Large intestine (tissue), 3 donors: ENCODE results near the gene NOTO. TPM values are rescaled to one million over a fixed set of nuclear protein-coding genes. Genes with fewer than 3 reads are reported as not detected.
A peak's percentile ranks its signal among the peaks of the same experiment; 100 is the strongest.
"Not testable (repeated sequence)": the region's sequence is repeated elsewhere in the genome, so short reads cannot be mapped to it uniquely, and the experiment has no call there.

Experiments
- DNase-seq, 2 donors: peaks; one replicate each; pipeline versions ENCODE4 v3.0.0 to v3.0.0-alpha.2; 2013
- H3K27ac ChIP-seq: one replicate; pipeline ENCODE4 v1.5.1; 2013; ENCODE audit warnings: low read length
- H3K27me3 ChIP-seq: 2 replicates; pipeline ENCODE4 v1.6.1; 2013; ENCODE audit warnings: low read length; ENCODE audit not compliant: control insufficient read depth, insufficient read depth
- H3K36me3 ChIP-seq: 2 replicates; pipeline ENCODE4 v1.6.1; 2013; ENCODE audit warnings: low read length; ENCODE audit not compliant: control insufficient read depth, insufficient read depth
- H3K4me1 ChIP-seq: one replicate; pipeline ENCODE4 v1.6.1; 2013; ENCODE audit warnings: low read length; ENCODE audit not compliant: control insufficient read depth, insufficient read depth
- H3K4me3 ChIP-seq: one replicate; pipeline ENCODE4 v1.5.1; 2013; ENCODE audit warnings: low read length
- H3K9me3 ChIP-seq: one replicate; pipeline ENCODE4 v1.6.1; 2013; ENCODE audit warnings: mild to moderate bottlenecking, low read depth, low read length, moderate library complexity; ENCODE audit not compliant: control insufficient read depth
- WGBS: methylation state at CpG from one replicate; pipeline ENCODE4 v1.1.5; 2013; ENCODE audit warnings: low lambda C conversion rate; ENCODE audit not compliant: insufficient coverage; 5-methylcytosine and 5-hydroxymethylcytosine counted together
- polyA plus RNA-seq: library from polyadenylated mRNA; unstranded; fragments of 120-200 nt; gene quantifications from one replicate; pipeline ENCODE4 v1.2.1, GENCODE V29; 2013

Gene NOTO
- polyA plus RNA-seq, 1 donor = 0.01 TPM

DNA sequence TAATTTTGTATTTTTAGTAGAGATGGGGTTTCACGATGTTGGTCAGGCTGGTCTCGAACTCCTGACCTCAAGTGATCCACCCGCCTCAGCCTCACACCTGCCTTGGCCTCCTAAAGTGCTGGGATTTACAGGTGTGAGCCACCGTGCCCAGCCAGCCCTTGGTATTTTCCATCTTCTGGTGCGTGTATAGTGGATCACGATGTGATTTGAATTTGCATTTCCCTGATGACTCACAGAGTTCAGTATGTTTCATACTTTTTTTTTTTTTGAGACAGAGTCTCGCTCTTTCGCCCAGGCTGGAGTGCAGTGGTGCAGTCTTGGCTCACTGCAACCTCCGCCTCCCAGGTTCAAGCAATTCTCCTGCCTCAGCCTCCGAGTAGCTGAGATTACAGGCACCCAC, 2.1 kb upstream of the NOTO start:
- DNase-seq, H3K4me1 ChIP-seq, H3K4me3 ChIP-seq, H3K9me3 ChIP-seq, H3K36me3 ChIP-seq, H3K27ac ChIP-seq: not testable (repeated sequence)
- WGBS = no CpG with 5 or more reads among the region's 10 CpGs
- H3K27me3 ChIP-seq = peaks cover 42% of the 10 kb centered on the region

DNA sequence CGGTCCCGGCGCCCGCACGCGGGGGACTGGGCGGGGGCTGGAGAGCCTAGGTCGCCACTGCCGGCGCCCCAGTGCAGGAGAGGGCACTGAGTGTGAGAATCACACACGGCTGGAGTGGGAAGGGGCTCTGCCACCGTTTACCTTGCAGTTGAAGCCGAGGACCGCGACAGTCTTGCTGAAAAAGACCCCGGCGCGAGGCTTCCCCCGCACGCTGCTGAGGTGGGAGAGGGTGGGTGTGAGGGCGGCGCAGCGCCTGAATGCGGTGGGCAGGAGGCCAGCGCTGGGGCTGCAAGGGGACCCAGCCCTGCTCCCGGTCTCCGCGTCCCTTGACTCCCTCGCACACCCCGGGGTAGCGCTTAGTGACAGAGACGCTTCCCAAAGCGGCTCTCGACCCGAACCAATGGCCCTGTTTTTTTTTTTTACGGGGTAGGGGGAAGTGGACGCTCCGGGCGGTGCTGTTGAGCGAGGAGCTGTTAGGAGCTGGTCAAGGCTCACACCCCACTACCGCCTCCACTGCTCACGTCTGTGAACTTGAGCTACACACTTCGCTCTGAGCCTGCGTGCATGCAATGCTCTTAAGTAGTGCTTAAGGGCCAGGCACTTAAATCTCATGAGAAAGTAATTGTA, 794 bp downstream of the NOTO start:
- Histone ChIP-seq H3K4me3 (peak overlapping the region; percentile 4), H3K27ac (no peak overlapping the region), H3K36me3 (no peaks in the 10 kb centered on the region), H3K9me3 (peaks cover 3% of the 10 kb centered on the region), H3K27me3 (peaks cover 48% of the 10 kb centered on the region), H3K4me1 (peaks cover 6% of the 10 kb centered on the region)
- DNase-seq = peak in 1 of 2 donors; percentile 30
- WGBS = no CpG with 5 or more reads among the region's 44 CpGs

DNA sequence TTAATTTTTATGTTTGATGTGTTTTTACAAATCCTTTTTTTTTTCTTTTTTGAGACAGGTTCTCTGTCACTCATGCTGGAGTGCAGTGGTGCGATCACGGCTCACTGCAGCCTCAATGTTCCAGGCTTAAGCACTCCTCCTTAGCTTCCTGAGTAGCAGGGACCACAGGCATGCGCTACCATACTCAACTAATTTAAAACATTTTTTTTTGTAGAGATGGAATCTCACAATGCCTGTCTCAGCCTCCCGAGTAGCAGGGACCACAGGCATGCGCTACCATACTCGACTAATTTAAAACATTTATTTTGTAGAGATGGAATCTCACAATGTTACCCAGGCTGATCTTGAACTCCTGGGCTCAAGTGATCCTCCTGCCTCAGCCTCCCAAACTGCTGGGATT, 3.2 kb downstream of the NOTO start:
- no peak for DNase-seq
- WGBS = no CpG with 5 or more reads among the region's 6 CpGs
- H3K9me3 ChIP-seq = peaks cover 3% of the 10 kb centered on the region
- H3K27me3 ChIP-seq = peaks cover 48% of the 10 kb centered on the region
- H3K4me3 ChIP-seq = no peak overlapping the region
- peaks cover 6% of the 10 kb centered on the region for H3K4me1 ChIP-seq
- H3K27ac ChIP-seq = no peak overlapping the region
- no peaks in the 10 kb centered on the region for H3K36me3 ChIP-seq

GRCh38 chr2:73208258-73208657, 5.9 kb downstream of the NOTO start:
- H3K9me3 ChIP-seq = peaks cover under 1% of the 10 kb centered on the region
- no peak overlapping the region for H3K27ac ChIP-seq
- no peak overlapping the region for H3K4me3 ChIP-seq
- H3K4me1 ChIP-seq = peaks cover 2% of the 10 kb centered on the region
- H3K27me3 ChIP-seq = peaks cover 24% of the 10 kb centered on the region
- no peak for DNase-seq
- WGBS = no CpG with 5 or more reads among the region's 3 CpGs
- no peaks in the 10 kb centered on the region for H3K36me3 ChIP-seq

- WGBS = 50% methylated on average over 2 of the region's 4 CpGs
- Histone ChIP-seq H3K4me1 (peaks cover 2% of the 10 kb centered on the region), H3K27ac (no peak overlapping the region), H3K9me3 (no peaks in the 10 kb centered on the region), H3K27me3 (peaks cover 9% of the 10 kb centered on the region), H3K36me3 (no peaks in the 10 kb centered on the region), H3K4me3 (no peak overlapping the region)
- no peak for DNase-seq
These were observed 7.6 kb downstream of the NOTO start for GRCh38 chr2:73210019-73210418.

DNA sequence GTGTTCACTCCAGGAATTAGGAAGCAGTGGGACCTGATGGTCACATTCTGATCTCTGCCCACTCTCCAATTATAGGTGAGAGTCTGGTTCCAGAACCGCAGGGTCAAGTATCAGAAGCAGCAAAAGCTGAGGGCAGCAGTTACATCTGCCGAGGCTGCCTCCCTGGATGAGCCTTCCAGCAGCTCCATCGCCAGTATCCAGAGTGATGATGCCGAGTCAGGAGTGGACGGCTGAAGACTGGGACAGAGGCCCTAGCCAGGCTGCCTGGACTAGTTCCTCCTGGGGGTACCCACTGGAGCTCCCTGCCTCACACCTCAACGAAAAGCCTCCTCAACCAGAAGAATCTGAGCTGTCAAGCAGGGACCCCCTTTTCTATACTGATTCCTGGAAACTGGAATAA, 8.3 kb downstream of the NOTO start:
- H3K36me3 ChIP-seq = no peaks in the 10 kb centered on the region
- WGBS = no CpG with 5 or more reads among the region's 6 CpGs
- DNase-seq = no peak
- H3K4me3 ChIP-seq = no peak overlapping the region
- peaks cover 6% of the 10 kb centered on the region for H3K4me1 ChIP-seq
- H3K27ac ChIP-seq = no peak overlapping the region
- no peaks in the 10 kb centered on the region for H3K9me3 ChIP-seq
- H3K27me3 ChIP-seq = peaks cover 3% of the 10 kb centered on the region

- no peaks in the 10 kb centered on the region for H3K27me3 ChIP-seq
- no peaks in the 10 kb centered on the region for H3K36me3 ChIP-seq
- no peaks in the 10 kb centered on the region for H3K9me3 ChIP-seq
- DNase-seq = no peak
- H3K4me3 ChIP-seq = no peak overlapping the region
- WGBS = no CpG with 5 or more reads among the region's 7 CpGs
- H3K4me1 ChIP-seq = peaks cover 6% of the 10 kb centered on the region
- no peak overlapping the region for H3K27ac ChIP-seq
These were observed 9.7 kb downstream of the NOTO start for GRCh38 chr2:73212098-73212447.

DNA sequence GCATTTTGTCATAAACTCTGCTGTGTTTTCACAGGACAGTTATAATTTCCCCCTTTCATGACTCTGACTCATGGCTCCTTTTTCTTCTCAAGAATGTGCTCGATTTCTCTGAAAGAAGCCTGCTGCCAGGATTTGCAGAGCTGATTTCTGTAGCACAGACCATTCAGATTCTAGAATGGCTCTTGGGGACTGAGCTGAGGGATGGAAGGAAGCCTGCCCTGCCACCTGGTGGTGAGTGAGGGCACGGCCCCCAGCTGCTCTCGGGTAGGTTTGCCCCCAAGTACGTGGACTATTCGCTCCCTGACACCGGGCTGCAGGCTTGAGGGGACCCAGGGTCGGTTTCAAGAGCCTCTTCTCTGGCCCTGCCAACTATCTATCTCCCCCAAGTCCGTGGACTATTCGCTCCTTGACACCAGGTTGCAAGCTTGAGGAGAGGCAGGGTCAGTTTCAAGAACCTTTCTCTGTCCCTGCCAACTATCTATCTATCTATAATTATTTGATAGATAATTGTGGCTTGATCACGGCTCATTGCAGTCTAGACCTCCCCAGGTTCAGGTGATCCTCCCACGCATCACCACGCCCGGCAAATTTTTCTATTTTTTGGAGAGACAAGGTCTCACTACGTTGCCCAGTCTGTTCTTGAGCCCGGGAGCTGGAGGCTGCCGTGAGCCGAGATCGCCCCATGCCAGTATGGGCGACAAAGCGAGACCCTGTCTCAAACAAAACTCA, 10.2 kb downstream of the NOTO start:
- H3K27me3 ChIP-seq = no peaks in the 10 kb centered on the region
- no peak overlapping the region for H3K4me3 ChIP-seq
- WGBS = 0% methylated on average over 1 of the region's 20 CpGs
- H3K36me3 ChIP-seq = no peaks in the 10 kb centered on the region
- H3K9me3 ChIP-seq = no peaks in the 10 kb centered on the region
- peaks cover 6% of the 10 kb centered on the region for H3K4me1 ChIP-seq
- H3K27ac ChIP-seq = no peak overlapping the region
- peak; percentile 55 to 63 for DNase-seq

- H3K36me3 ChIP-seq = peaks cover 9% of the 10 kb centered on the region
- no peaks in the 10 kb centered on the region for H3K9me3 ChIP-seq
- peak within 1 kb of the TSS; percentile 85 for H3K4me3 ChIP-seq
- H3K4me1 ChIP-seq = peaks cover 6% of the 10 kb centered on the region
- DNase-seq = peak; percentile 70 to 81
- peak within 1 kb of the TSS; percentile 51 for H3K27ac ChIP-seq
- WGBS = 0% methylated on average over 4 of the region's 64 CpGs
- no peaks in the 10 kb centered on the region for H3K27me3 ChIP-seq
These were observed 12.0 kb downstream of the NOTO start, which contains the start of gene SMYD5 for GRCh38 chr2:73214120-73215035. TSS of gene SMYD5 (plus strand) at chr2:73214245. CDS start at chr2:73214267, 22 bp downstream.

GRCh38 chr2:73215254-73215653, 12.9 kb downstream of the NOTO start:
- Histone ChIP-seq H3K4me1 (peaks cover 6% of the 10 kb centered on the region), H3K27ac (no peak overlapping the region), H3K9me3 (no peaks in the 10 kb centered on the region), H3K4me3 (peak overlapping the region; percentile 85), H3K27me3 (no peaks in the 10 kb centered on the region), H3K36me3 (peaks cover 15% of the 10 kb centered on the region)
- DNase-seq = no peak
- 50% methylated on average over 2 of the region's 4 CpGs for WGBS
